ENCODE measurements around the gene ALDH1A2.

ALDH1A2 gene

GRCh38 chr15:58080398-58080797 lies 14.9 kb upstream of the ALDH1A2 start:
- no peak overlapping the region for H2AFZ ChIP-seq (ENCODE audit: low read depth, low read length)
- no peaks in the 10 kb centered on the region for H3K4me1 ChIP-seq (ENCODE audit: low read length)

GRCh38 chr15:58078591-58078990 lies 13.1 kb upstream of the ALDH1A2 start:
- H2AFZ ChIP-seq (ENCODE audit: low read depth, low read length): no peak overlapping the region
- H4K20me1 ChIP-seq (ENCODE audit: insufficient read depth, low read length): no peaks in the 10 kb centered on the region
- H3K4me1 ChIP-seq (ENCODE audit: low read length): no peaks in the 10 kb centered on the region
- no peaks in the 10 kb centered on the region for H3K36me3 ChIP-seq (replicated peaks; ENCODE audit: low read depth, low read length)
- H3K9ac ChIP-seq (ENCODE audit: low read length): no peak overlapping the region
- H3K4me2 ChIP-seq (ENCODE audit: low read length): no peak overlapping the region
- no peak for TF ChIP-seq EZH2phosphoT487 (IDR thresholded peaks at IDR 0.05; ENCODE audit: low read depth)
- no peak for TF ChIP-seq CTCF (IDR thresholded peaks at IDR 0.05; ENCODE audit: low read depth, low read length)
- H3K9me3 ChIP-seq (ENCODE audit: insufficient read depth, low read length): no peaks in the 10 kb centered on the region
- H3K27ac ChIP-seq (ENCODE audit: low read length): no peak overlapping the region
- H3K27me3 ChIP-seq (ENCODE audit: low read depth, low read length): 0 out of 2 replicates have a peak, but pooled peaks cover under 1% of the 10 kb centered on the region
- no peak overlapping the region for H3K4me3 ChIP-seq (ENCODE audit: low read length)
- H3K79me2 ChIP-seq (ENCODE audit: low read length): no peaks in the 10 kb centered on the region

More at GRCh38 chr15:58080398-58080797, 14.9 kb upstream of the ALDH1A2 start:
- Histone ChIP-seq H3K4me3 (ENCODE audit: low read length) (no peak overlapping the region), H3K27me3 (ENCODE audit: low read depth, low read length) (no peaks in the 10 kb centered on the region), H3K4me2 (ENCODE audit: low read length) (no peak overlapping the region), H4K20me1 (ENCODE audit: insufficient read depth, low read length) (no peaks in the 10 kb centered on the region), H3K36me3 (replicated peaks; ENCODE audit: low read depth, low read length) (no peaks in the 10 kb centered on the region), H3K27ac (ENCODE audit: low read length) (no peak overlapping the region), H3K79me2 (ENCODE audit: low read length) (no peaks in the 10 kb centered on the region), H3K9me3 (ENCODE audit: insufficient read depth, low read length) (no peaks in the 10 kb centered on the region), H3K9ac (ENCODE audit: low read length) (no peak overlapping the region)
- TF ChIP-seq EZH2phosphoT487 (IDR thresholded peaks at IDR 0.05; ENCODE audit: low read depth): no peak
- no peak for TF ChIP-seq CTCF (IDR thresholded peaks at IDR 0.05; ENCODE audit: low read depth, low read length)

GRCh38 chr15:58077427-58077826 lies 11.9 kb upstream of the ALDH1A2 start:
- H3K4me1 ChIP-seq (ENCODE audit: low read length): no peaks in the 10 kb centered on the region
- no peaks in the 10 kb centered on the region for H3K9me3 ChIP-seq (ENCODE audit: insufficient read depth, low read length)
- no peak overlapping the region for H2AFZ ChIP-seq (ENCODE audit: low read depth, low read length)
- H3K79me2 ChIP-seq (ENCODE audit: low read length): no peaks in the 10 kb centered on the region
- no peaks in the 10 kb centered on the region for H4K20me1 ChIP-seq (ENCODE audit: insufficient read depth, low read length)
- H3K4me2 ChIP-seq (ENCODE audit: low read length): no peak overlapping the region
- no peak overlapping the region for H3K27ac ChIP-seq (ENCODE audit: low read length)
- no peaks in the 10 kb centered on the region for H3K36me3 ChIP-seq (replicated peaks; ENCODE audit: low read depth, low read length)
- H3K4me3 ChIP-seq (ENCODE audit: low read length): no peak overlapping the region
- peak; percentile 59 for TF ChIP-seq CTCF (IDR thresholded peaks at IDR 0.05; ENCODE audit: low read depth, low read length)
- TF ChIP-seq EZH2phosphoT487 (IDR thresholded peaks at IDR 0.05; ENCODE audit: low read depth): no peak
- no peak overlapping the region for H3K9ac ChIP-seq (ENCODE audit: low read length)
- H3K27me3 ChIP-seq (ENCODE audit: low read depth, low read length): 0 out of 2 replicates have a peak, but pooled peaks cover 10% of the 10 kb centered on the region

- TF ChIP-seq EZH2phosphoT487 (IDR thresholded peaks at IDR 0.05; ENCODE audit: low read depth) (no peak), CTCF (IDR thresholded peaks at IDR 0.05; ENCODE audit: low read depth, low read length) (no peak)
- Histone ChIP-seq H3K79me2 (ENCODE audit: low read length) (no peaks in the 10 kb centered on the region), H3K27ac (ENCODE audit: low read length) (no peak overlapping the region), H3K4me3 (ENCODE audit: low read length) (no peak overlapping the region), H3K27me3 (ENCODE audit: low read depth, low read length) (0 out of 2 replicates have a peak, but pooled peaks cover 10% of the 10 kb centered on the region), H3K36me3 (replicated peaks; ENCODE audit: low read depth, low read length) (no peaks in the 10 kb centered on the region), H2AFZ (ENCODE audit: low read depth, low read length) (no peak overlapping the region), H4K20me1 (ENCODE audit: insufficient read depth, low read length) (no peaks in the 10 kb centered on the region), H3K9me3 (ENCODE audit: insufficient read depth, low read length) (no peaks in the 10 kb centered on the region), H3K4me2 (ENCODE audit: low read length) (no peak overlapping the region), H3K9ac (ENCODE audit: low read length) (no peak overlapping the region), H3K4me1 (ENCODE audit: low read length) (no peaks in the 10 kb centered on the region)
Measured at GRCh38 chr15:58074452-58074851, 8.9 kb upstream of the ALDH1A2 start.

Data from OCI-LY3 (cell line).